ENCODE results near the gene KCNQ5. TPM values are rescaled to one million over a fixed set of nuclear protein-coding genes. Genes with fewer than 3 reads are reported as not detected.
A peak's percentile ranks its signal among the peaks of the same experiment; 100 is the strongest.

KCNQ5 gene
- total RNA-seq, 1 donor from 2014 or later = 10.1 TPM

- no peaks in the 10 kb centered on the region for H3K27me3 Mint-ChIP-seq
- H3K4me1 Mint-ChIP-seq = peaks cover 45% of the 10 kb centered on the region
- no peak for TF ChIP-seq CTCF (IDR thresholded peaks at IDR 0.05)
- H3K27ac Mint-ChIP-seq = peak overlapping the region; percentile 87
- peak; percentile 53 for ATAC-seq (ENCODE audit: low read depth)
- ChIA-PET POLR2A (interaction anchor here (0.6 to 4.7 kb wide), 8 partner anchors 29 to 901 kb away, joined by 3 to 39 read pairs (median 4); partner anchors contain the start of gene EEF1A1), CTCF (interaction anchor here (0.7 to 10.3 kb wide), 9 partner anchors 9 to 708 kb away, joined by 3 to 423 read pairs (median 3); no protein-coding TSS in a partner anchor)
- DNase-seq = peak; percentile 60
- no peaks in the 10 kb centered on the region for H3K9me3 Mint-ChIP-seq
- intact Hi-C loops (cut with micrococcal nuclease) = loop anchor here (1.0 to 10.0 kb wide), 10 partner anchors 202 to 1331 kb away; partner anchors contain the start of genes CGAS, DDX43, OGFRL1 and SLC17A5
- peaks cover 8% of the 10 kb centered on the region for H3K36me3 Mint-ChIP-seq (ENCODE audit: low read depth)
- peak overlapping the region; percentile 96 for H3K4me3 Mint-ChIP-seq
These were observed 1.8 kb upstream of the KCNQ5 start for GRCh38 chr6:72619883-72620696.

GRCh38 chr6:72620871-72621290, 983 bp upstream of the KCNQ5 start:
- peaks cover 8% of the 10 kb centered on the region for H3K36me3 Mint-ChIP-seq (ENCODE audit: low read depth)
- POLR2A ChIA-PET = interaction anchor here (0.6 to 4.7 kb wide), 8 partner anchors 16 to 900 kb away, joined by 3 to 39 read pairs (median 6); partner anchors contain the start of genes EEF1A1 and MTO1
- CTCF ChIA-PET = interaction anchor here (1.0 to 10.3 kb wide), 8 partner anchors 10 to 707 kb away, joined by 3 to 423 read pairs (median 4); no protein-coding TSS in a partner anchor
- H3K9me3 Mint-ChIP-seq = no peaks in the 10 kb centered on the region
- peaks cover 48% of the 10 kb centered on the region for H3K4me1 Mint-ChIP-seq
- intact Hi-C loops (cut with micrococcal nuclease) = loop anchor here (1.0 to 10.0 kb wide), 10 partner anchors 201 to 1332 kb away; partner anchors contain the start of genes CGAS, DDX43, OGFRL1 and SLC17A5
- TF ChIP-seq CTCF (IDR thresholded peaks at IDR 0.05) = no peak
- ATAC-seq (ENCODE audit: low read depth) (no peak), DNase-seq (peak; percentile 16)
- no peaks in the 10 kb centered on the region for H3K27me3 Mint-ChIP-seq
- peak overlapping the region; percentile 87 for H3K27ac Mint-ChIP-seq
- peak overlapping the region; percentile 96 for H3K4me3 Mint-ChIP-seq

- Mint-ChIP-seq H3K27ac (peak overlapping the region; percentile 93), H3K4me3 (peak overlapping the region; percentile 96), H3K27me3 (no peaks in the 10 kb centered on the region), H3K9me3 (no peaks in the 10 kb centered on the region), H3K36me3 (ENCODE audit: low read depth) (peaks cover 8% of the 10 kb centered on the region), H3K4me1 (peaks cover 52% of the 10 kb centered on the region)
- DNase-seq (peak; percentile 72), ATAC-seq (ENCODE audit: low read depth) (peak; percentile 54)
- intact Hi-C loops (cut with micrococcal nuclease) = loop anchor here (2.0 to 10.0 kb wide), 8 partner anchors 118 to 1030 kb away; partner anchors contain the start of genes CGAS, DDX43 and SLC17A5
- ChIA-PET POLR2A (interaction anchor here (0.8 to 4.7 kb wide), 12 partner anchors 13 to 898 kb away, joined by 3 to 39 read pairs (median 4); partner anchors contain the start of genes EEF1A1 and MTO1), CTCF (interaction anchor here (0.7 to 10.3 kb wide), 5 partner anchors 17 to 508 kb away, joined by 3 to 423 read pairs (median 3); no protein-coding TSS in a partner anchor)
- TF ChIP-seq CTCF (IDR thresholded peaks at IDR 0.05) = no peak
These were observed 453 bp downstream of the KCNQ5 start for GRCh38 chr6:72622094-72622940.

- Mint-ChIP-seq H3K27me3 (no peaks in the 10 kb centered on the region), H3K4me1 (peaks cover 53% of the 10 kb centered on the region), H3K4me3 (peak overlapping the region; percentile 96), H3K9me3 (no peaks in the 10 kb centered on the region), H3K36me3 (ENCODE audit: low read depth) (peaks cover 8% of the 10 kb centered on the region), H3K27ac (peak overlapping the region; percentile 93)
- ATAC-seq (ENCODE audit: low read depth) (no peak), DNase-seq (no peak)
- intact Hi-C loops (cut with micrococcal nuclease) = loop anchor here (1.0 to 10.0 kb wide), 11 partner anchors 25 to 1028 kb away; partner anchors contain the start of genes CGAS, DDX43 and SLC17A5
- no peak for TF ChIP-seq CTCF (IDR thresholded peaks at IDR 0.05)
- ChIA-PET CTCF (interaction anchor here (10.3 kb wide), 1 partner anchor 507 kb away, joined by 423 read pairs; no protein-coding TSS in a partner anchor), POLR2A (interaction anchor here (1.5 to 4.7 kb wide), 2 partner anchors 25 to 36 kb away, joined by 3 to 39 read pairs; no protein-coding TSS in a partner anchor)
These were observed 1.9 kb downstream of the KCNQ5 start for GRCh38 chr6:72623808-72624207.

All from activated B cell treated with CpG ODN at 0.5 μM for 24 hours (primary cell).